HEK293T (cell line): ENCODE measurements around the gene ACVR2A.

ENCODE experiments used
- ELF4 ChIP-seq: fragments of 450-650 bp; IDR thresholded peaks from 2 replicates; pipeline ENCODE4 v1.6.1; 2017; ENCODE audit warnings: antibody characterized with exemption
- FOXA1 ChIP-seq: fragments of 450-650 bp; IDR thresholded peaks from 2 replicates; pipeline ENCODE4 v1.6.1; 2016; ENCODE audit warnings: mild to moderate bottlenecking
- FOXK2 ChIP-seq: fragments of 450-650 bp; IDR thresholded peaks from 2 replicates; pipeline ENCODE4 v1.6.1; 2016; ENCODE audit warnings: mild to moderate bottlenecking
- FOXM1 ChIP-seq: fragments of 450-650 bp; IDR thresholded peaks from 2 replicates; pipeline ENCODE4 v1.6.1; 2017; ENCODE audit warnings: mild to moderate bottlenecking, borderline replicate concordance
- PKNOX1 ChIP-seq: fragments of 450-650 bp; IDR thresholded peaks from 2 replicates; pipeline ENCODE4 v1.6.1; 2016
- SP1 ChIP-seq: fragments of 450-650 bp; IDR thresholded peaks from 2 replicates; pipeline ENCODE4 v1.6.1; 2017
- SUZ12 ChIP-seq: fragments of 450-650 bp; IDR thresholded peaks from 2 replicates; pipeline ENCODE4 v1.6.1; 2016; ENCODE audit warnings: mild to moderate bottlenecking
- TARDBP ChIP-seq: fragments of 450-650 bp; IDR thresholded peaks from 2 replicates; pipeline ENCODE4 v1.6.1; 2016

GRCh38 chr2:147827088-147827375 is 17.8 kb upstream of the ACVR2A start:
- TF ChIP-seq FOXM1 (no peak), SP1 (no peak), FOXK2 (no peak), PKNOX1 (no peak), FOXA1 (no peak), SUZ12 (no peak), ELF4 (no peak), TARDBP (no peak)
